GM10266 (cell line): Measurements from ENCODE around the gene SGPP2.

ENCODE experiments used
- DNase-seq: peaks from one replicate; pipeline ENCODE4 v3.0.0; 2012; ENCODE audit errors: extremely low spot score
- TF ChIP-seq, protein P1 (sequence below): IDR thresholded peaks from 2 replicates; pipeline ENCODE4 v1.5.1; 2012; ENCODE audit warnings: mild to moderate bottlenecking, low read depth; ENCODE audit not compliant: control insufficient read depth, insufficient read depth; ENCODE audit errors: missing control alignments

Gene SGPP2

DNA sequence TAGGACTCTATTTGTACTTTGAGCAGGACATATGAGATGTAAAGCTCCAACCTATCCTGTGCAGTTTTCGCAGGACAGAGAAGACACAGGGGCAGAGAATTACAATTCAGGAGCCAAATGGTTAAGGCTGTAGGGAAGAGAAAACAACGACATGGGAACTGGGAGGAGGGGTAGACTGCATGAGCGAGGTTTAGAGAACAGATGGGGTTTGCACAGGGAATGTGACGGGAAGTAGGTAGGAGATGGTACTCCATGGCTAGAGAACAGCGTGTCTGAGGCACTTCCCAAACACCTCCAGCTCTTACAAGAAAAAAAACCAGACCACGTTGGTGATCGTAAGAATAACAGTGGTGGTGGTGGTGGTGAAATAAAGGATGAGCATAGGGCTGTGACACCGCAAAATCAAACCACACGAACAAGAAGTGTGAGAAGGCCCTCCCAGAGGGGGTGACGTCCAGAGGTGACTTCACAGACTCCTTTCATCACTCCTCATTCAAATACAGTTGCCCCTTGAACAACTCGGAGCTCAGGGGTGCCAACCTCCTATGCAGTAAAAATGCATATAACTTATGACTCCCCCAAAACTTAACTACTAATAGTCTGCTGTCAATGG lies 138.9 kb downstream of the SGPP2 start:
- TF ChIP-seq, protein P1, sequence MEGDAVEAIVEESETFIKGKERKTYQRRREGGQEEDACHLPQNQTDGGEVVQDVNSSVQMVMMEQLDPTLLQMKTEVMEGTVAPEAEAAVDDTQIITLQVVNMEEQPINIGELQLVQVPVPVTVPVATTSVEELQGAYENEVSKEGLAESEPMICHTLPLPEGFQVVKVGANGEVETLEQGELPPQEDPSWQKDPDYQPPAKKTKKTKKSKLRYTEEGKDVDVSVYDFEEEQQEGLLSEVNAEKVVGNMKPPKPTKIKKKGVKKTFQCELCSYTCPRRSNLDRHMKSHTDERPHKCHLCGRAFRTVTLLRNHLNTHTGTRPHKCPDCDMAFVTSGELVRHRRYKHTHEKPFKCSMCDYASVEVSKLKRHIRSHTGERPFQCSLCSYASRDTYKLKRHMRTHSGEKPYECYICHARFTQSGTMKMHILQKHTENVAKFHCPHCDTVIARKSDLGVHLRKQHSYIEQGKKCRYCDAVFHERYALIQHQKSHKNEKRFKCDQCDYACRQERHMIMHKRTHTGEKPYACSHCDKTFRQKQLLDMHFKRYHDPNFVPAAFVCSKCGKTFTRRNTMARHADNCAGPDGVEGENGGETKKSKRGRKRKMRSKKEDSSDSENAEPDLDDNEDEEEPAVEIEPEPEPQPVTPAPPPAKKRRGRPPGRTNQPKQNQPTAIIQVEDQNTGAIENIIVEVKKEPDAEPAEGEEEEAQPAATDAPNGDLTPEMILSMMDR: no peak

DNA sequence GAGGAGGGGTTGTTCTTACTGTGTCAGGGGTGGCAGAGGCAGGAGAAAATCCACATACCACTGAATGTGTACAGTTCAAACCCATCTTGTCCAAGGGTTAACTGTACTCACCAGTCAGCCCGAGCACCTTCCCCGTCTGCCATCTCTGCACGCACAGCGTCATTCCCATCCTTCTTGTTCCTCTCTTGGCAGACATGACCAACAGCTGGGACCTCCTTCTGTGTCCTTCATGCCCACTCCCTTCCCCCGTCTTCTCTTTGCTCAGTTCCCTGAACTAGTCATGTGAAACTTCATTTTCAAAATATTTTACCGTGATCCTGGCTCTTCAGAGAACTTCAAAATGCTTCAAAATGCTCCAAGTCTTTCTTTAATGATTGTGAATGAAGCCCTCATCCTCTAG lies 139.6 kb downstream of the SGPP2 start:
- no peak for DNase-seq
- TF ChIP-seq, protein P1: no peak

More for the DNA sequence above, 138.9 kb downstream of the SGPP2 start:
- no peak for DNase-seq

DNA sequence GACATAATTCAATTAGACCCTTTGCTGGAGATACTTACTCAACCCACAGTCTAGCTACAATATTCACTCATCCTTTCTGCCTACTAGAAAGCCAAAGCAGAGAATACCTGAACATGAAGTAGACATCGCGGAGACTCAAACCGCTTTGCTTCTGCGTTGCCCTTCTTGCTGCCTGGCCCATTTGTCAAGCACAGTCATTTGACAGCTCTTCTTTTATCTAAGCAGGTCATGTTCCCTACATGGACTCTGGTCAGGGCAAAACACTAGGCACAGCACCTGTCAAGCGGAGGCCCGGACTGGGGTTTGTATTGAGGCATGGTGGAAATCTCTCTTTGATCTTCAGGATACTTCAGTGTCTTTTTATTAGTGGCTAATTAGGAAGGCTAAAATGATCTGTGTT lies 141.9 kb downstream of the SGPP2 start:
- TF ChIP-seq, protein P1: no peak
- DNase-seq: no peak

DNA sequence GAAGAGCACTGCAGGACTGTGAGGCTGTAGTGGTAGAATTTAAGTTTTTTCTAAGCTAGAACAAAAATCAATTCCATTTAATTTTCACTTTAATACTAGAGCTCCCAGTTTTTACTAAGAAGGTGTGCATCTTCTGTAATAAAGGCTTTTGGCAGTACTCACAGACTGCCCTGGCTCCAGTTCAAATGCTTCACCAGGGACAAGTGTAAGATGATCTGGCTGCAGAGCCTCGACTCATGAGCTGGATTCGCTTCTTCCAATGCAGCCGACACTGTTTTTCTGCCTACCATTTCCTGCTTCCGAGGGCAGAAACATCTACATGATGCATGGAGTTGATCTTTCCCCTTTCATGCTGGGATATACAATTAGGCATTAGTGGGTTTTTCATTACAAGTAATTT lies 144.5 kb downstream of the SGPP2 start:
- TF ChIP-seq, protein P1: no peak
- no peak for DNase-seq

DNA sequence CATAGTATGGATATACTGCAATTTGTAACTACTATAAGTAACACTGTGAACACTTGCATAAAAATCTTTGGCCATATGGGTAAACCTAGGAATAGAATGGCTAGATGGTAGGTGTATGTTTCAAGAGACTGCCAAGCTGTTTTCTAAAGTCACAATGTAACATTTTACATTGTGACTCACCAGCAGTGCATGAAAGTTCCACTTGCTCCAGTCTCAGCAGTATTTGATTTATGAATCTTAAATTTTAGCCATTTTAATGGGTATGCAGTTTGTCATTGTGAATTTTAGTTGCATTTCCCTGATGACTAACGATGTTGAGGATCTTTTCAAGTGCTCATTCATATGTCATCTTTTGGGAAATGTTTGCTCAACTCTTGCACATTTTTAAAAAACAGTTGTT lies 145.5 kb downstream of the SGPP2 start:
- TF ChIP-seq, protein P1: no peak
- DNase-seq: no peak

DNA sequence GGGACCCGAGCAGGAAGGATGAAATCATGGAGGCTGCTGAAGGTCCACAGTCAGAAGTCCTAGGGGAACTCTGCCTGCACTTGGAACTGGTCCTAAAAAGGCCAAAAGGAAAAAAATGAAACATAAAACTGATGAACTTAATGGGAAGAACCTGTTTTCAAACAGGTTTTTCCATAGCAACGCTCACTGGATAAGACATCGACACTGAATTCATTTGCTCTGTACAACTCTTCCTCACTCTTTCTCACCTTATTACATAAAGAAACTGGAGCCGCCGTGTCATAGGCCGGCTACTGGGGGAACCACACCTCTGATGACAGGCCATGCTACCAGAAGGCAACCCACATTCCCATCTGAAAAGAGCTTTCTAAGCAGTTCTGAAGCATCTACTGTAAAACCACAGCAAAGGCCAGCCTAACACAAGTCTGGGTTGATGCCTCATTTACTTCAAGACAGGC lies 147.9 kb downstream of the SGPP2 start:
- DNase-seq: no peak
- TF ChIP-seq, protein P1: no peak

DNA sequence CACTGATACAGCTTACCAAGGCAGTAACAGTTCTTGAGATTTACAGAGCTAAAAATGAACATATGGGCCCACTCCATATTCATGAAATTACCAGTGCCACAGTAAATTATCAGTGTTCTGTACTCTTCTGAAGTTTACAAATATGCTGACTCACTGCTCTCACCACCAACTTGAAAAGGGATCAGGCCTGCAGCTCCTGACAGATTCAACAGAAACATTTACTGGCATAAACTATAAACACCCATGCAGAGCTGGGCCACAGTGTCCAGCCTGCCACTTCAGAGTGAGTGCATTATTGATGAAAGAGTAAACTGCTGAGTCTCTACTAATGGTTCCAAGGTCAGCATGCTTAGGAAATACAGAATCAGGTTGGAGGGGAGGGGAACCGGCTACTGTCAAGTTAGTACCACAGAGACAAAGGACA lies 148.4 kb downstream of the SGPP2 start:
- TF ChIP-seq, protein P1: no peak

More for the DNA sequence above, 148.4 kb downstream of the SGPP2 start:
- no peak for DNase-seq
